ENCODE results near the gene EPAS1. TPM values are rescaled to one million over a fixed set of nuclear protein-coding genes. Genes with fewer than 3 reads are reported as not detected.

EPAS1 gene
- polyA plus RNA-seq, 1 donor from 2014 or later = not detected

DNA sequence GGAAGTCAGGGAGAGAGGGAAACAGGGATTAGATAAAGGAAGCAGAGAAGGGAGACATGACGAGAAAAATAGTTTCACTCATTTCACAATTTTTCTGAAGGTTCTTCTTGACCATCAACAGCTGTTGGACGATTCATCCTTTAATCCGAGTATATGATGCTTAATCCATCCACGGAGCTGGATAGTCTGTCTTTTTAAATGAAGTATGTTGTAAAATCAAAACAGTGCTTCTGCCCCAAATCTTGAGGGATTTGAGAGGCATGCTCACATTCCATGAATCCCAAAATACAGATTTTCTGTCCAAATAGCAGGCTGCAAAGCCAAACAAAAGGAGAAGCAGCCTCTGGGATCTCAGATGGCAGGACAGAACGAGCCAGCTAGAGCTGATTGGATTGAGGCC lies 47.5 kb downstream of the EPAS1 start:
- peaks cover 2% of the 10 kb centered on the region for H3K36me3 Mint-ChIP-seq
- H3K4me1 Mint-ChIP-seq = no peaks in the 10 kb centered on the region
- no peak overlapping the region for H3K4me3 Mint-ChIP-seq
- no peaks in the 10 kb centered on the region for H3K9me3 Mint-ChIP-seq
- peaks cover 9% of the 10 kb centered on the region for H3K27me3 Mint-ChIP-seq
- H3K27ac Mint-ChIP-seq = no peak overlapping the region

- no peaks in the 10 kb centered on the region for H3K9me3 Mint-ChIP-seq
- H3K4me3 Mint-ChIP-seq = no peak overlapping the region
- H3K4me1 Mint-ChIP-seq = peaks cover 0 to under 1% (median 0%) of the 10 kb centered on the region in 3 donors
- H3K27me3 Mint-ChIP-seq = peaks cover 9% of the 10 kb centered on the region
- peaks cover 2% of the 10 kb centered on the region for H3K36me3 Mint-ChIP-seq
- H3K27ac Mint-ChIP-seq = no peak overlapping the region
These were observed 48.6 kb downstream of the EPAS1 start for GRCh38 chr2:46345775-46346174.

DNA sequence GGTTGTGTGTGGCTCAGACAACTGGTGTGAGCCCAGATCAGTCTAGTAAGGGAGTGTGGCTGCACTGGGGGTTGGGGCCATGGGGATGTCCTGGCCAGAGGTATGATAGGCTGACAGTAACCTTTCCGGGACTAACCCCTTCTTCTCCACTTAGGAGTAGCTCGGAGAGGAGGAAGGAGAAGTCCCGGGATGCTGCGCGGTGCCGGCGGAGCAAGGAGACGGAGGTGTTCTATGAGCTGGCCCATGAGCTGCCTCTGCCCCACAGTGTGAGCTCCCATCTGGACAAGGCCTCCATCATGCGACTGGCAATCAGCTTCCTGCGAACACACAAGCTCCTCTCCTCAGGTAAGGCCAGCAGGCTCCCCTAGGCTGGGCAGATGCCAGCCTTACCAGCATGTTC lies 49.5 kb downstream of the EPAS1 start:
- H3K9me3 Mint-ChIP-seq = no peaks in the 10 kb centered on the region
- H3K4me3 Mint-ChIP-seq = no peak overlapping the region
- H3K27me3 Mint-ChIP-seq = peaks cover 15% of the 10 kb centered on the region
- no peaks in the 10 kb centered on the region for H3K36me3 Mint-ChIP-seq
- peaks cover 0 to 7% (median 5%) of the 10 kb centered on the region in 3 donors for H3K4me1 Mint-ChIP-seq
- no peak overlapping the region for H3K27ac Mint-ChIP-seq

GRCh38 chr2:46347648-46348280 lies 50.6 kb downstream of the EPAS1 start:
- Mint-ChIP-seq H3K27me3 (peaks cover 20% of the 10 kb centered on the region), H3K4me1 (peaks cover 3 to 8% (median 7%) of the 10 kb centered on the region in 3 donors), H3K36me3 (no peaks in the 10 kb centered on the region), H3K9me3 (no peaks in the 10 kb centered on the region), H3K4me3 (no peak overlapping the region), H3K27ac (no peak overlapping the region)

DNA sequence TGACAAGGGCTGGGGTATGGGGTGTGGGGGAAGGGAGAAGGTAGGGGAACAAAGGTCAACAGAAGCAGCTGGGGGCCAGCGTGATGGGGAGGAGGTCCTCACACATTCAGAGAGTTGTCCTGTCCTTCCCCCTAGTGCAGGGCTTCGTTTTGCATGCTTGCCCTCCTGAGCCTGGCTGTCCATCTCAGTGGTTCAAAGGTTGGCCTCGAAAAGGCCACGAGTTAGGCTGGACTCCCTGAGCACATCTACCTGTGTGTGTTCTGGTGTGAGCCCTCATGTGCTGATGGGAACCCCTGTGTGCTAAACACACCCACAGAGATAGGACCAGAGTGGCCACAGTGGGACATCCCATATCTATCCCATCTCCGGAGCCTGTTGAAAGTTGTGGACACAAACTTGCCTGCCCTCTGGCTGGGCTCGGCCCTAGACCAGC lies 51.9 kb downstream of the EPAS1 start:
- peaks cover 20% of the 10 kb centered on the region for H3K27me3 Mint-ChIP-seq
- no peak overlapping the region for H3K4me3 Mint-ChIP-seq
- H3K4me1 Mint-ChIP-seq = peaks cover 3 to 8% (median 7%) of the 10 kb centered on the region in 3 donors
- no peaks in the 10 kb centered on the region for H3K36me3 Mint-ChIP-seq
- no peaks in the 10 kb centered on the region for H3K9me3 Mint-ChIP-seq
- H3K27ac Mint-ChIP-seq = no peak overlapping the region

DNA sequence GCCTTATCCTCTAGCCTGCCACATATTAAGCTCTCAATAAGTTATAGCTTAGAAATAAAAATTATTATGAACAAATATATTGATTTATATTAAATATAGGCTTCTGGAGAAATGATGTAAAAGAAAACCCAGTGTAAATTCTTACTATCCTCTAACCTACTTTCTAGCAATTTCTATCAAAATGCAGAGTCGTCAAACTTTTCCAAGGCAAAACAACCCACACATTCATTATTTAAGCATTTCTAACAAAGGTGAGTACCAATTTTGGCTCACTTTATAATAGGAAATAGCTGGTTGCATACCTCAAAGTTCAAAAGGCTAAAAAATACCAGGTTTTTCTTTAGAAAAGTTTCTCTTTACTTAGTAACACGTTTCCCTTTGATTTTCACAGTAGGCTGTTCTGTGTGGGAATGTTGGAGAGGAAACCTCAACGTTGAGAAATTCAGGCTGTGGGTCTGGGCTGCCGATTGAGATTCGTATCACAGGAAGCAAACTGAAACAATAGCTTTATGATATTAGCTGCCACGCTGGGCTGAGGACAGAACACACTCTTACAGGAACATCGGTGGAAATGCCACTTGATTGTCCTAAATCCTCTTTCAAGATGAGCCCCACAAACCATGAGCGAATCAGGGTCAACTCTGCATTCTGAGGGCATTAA lies 53.0 kb downstream of the EPAS1 start:
- Mint-ChIP-seq H3K4me1 (peaks cover 3 to 8% (median 7%) of the 10 kb centered on the region in 3 donors), H3K36me3 (no peaks in the 10 kb centered on the region), H3K27me3 (peaks cover 20% of the 10 kb centered on the region), H3K4me3 (no peak overlapping the region), H3K27ac (no peak overlapping the region), H3K9me3 (no peaks in the 10 kb centered on the region)

- Mint-ChIP-seq H3K4me3 (peak overlapping the region in 2 of 4 donors; percentile 42 to 79), H3K4me1 (peaks cover 3 to 8% (median 7%) of the 10 kb centered on the region in 3 donors), H3K36me3 (no peaks in the 10 kb centered on the region), H3K27me3 (peaks cover 20% of the 10 kb centered on the region), H3K27ac (no peak overlapping the region), H3K9me3 (no peaks in the 10 kb centered on the region)
These were observed 54.0 kb downstream of the EPAS1 start for GRCh38 chr2:46351098-46351749.

DNA sequence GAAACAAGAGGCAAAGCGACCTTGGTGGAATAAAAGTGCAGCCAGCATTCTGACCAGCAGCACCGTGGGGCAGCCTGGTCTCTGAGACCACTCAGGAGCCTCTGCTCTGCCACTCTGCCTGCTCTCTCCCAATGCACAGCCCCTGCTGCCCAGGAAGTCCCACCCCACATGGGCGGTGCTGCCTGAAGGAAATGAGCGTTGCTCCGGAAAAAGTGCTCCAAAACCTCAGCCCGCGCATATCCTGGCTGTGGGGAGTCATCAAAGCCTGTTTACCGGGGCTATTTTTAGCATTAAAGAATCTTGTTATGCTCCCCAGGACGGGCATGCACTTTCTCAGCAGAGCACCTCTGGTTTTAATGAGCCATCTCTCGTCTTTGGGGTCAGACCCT lies 54.5 kb downstream of the EPAS1 start:
- Mint-ChIP-seq H3K9me3 (no peaks in the 10 kb centered on the region), H3K27me3 (peaks cover 17% of the 10 kb centered on the region), H3K4me1 (peaks cover 3 to 8% (median 7%) of the 10 kb centered on the region in 3 donors), H3K4me3 (peak overlapping the region in 3 of 4 donors; percentile 42 to 79 (median 50)), H3K36me3 (no peaks in the 10 kb centered on the region), H3K27ac (no peak overlapping the region)

- no peaks in the 10 kb centered on the region for H3K9me3 Mint-ChIP-seq
- no peak overlapping the region for H3K27ac Mint-ChIP-seq
- no peak overlapping the region for H3K4me3 Mint-ChIP-seq
- H3K36me3 Mint-ChIP-seq = no peaks in the 10 kb centered on the region
- peaks cover 17% of the 10 kb centered on the region for H3K27me3 Mint-ChIP-seq
- H3K4me1 Mint-ChIP-seq = peaks cover 3 to 8% (median 7%) of the 10 kb centered on the region in 3 donors
These were observed 55.4 kb downstream of the EPAS1 start for GRCh38 chr2:46352621-46353020.

DNA sequence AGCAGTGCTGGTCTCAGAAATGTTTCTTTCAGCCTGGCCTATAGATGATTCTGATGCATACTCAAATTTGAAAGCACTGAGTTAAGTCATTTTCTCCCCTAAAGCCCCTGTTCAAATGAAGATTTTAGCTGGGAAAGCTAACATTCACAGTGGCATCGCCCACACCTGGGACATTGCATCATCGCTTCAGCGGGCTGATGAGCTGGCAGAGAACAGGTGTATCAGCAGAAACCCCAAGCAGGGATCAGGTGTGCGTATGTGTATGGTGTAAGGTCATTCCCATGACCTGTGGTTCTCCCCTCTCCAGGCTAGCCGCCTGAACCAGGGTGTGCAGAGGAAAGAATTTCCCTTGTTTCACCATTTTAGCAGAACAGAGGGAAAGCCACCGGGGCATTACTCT lies 56.3 kb downstream of the EPAS1 start:
- Mint-ChIP-seq H3K9me3 (no peaks in the 10 kb centered on the region), H3K27ac (no peak overlapping the region), H3K36me3 (no peaks in the 10 kb centered on the region), H3K27me3 (peaks cover 17% of the 10 kb centered on the region), H3K4me3 (no peak overlapping the region), H3K4me1 (peaks cover 3 to 8% (median 7%) of the 10 kb centered on the region in 3 donors)

DNA sequence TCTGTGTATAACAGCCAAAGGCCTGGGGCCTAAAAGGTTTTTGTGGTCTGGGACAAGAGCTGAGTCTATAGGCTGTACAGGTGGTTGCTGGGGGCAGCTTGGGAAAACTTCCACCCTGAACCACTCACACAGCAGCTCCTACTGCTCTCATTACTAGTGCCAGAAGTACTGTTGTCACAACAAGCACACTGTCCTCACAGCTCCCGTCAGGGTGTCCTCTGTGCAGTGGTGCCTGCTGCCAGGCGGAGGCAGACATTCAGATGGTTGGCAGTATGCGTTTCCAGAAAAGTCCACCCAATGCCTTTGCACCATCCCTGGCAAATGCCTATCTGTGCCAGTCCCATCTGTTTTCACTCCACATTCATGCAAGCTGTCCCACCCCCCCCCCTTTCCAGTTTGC lies 58.5 kb downstream of the EPAS1 start:
- peaks cover 6 to 8% (median 6%) of the 10 kb centered on the region in 3 donors for H3K4me1 Mint-ChIP-seq
- no peak overlapping the region for H3K27ac Mint-ChIP-seq

DNA sequence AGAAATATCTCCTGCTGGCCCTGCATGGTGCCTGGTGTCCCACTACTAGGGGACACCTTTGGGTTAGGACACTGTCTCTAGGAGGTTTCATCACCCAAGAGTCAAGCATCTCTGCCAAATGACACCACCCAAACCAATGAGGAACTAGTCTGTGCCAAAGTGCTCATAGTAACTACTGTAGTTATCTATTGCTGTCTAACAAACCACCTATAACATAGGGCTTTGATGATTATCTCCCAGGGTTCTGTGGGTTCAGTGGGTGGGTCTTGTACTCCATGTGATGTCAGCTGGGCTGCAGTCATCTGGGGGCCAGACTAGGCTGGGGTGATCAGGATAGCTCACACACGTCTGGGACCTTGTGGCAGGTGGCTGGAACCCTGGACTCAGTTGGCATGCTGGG lies 59.8 kb downstream of the EPAS1 start:
- no peak overlapping the region for H3K27ac Mint-ChIP-seq
- H3K9me3 Mint-ChIP-seq = no peaks in the 10 kb centered on the region
- no peak overlapping the region for H3K4me3 Mint-ChIP-seq
- H3K27me3 Mint-ChIP-seq = peaks cover 7% of the 10 kb centered on the region
- no peaks in the 10 kb centered on the region for H3K36me3 Mint-ChIP-seq
- H3K4me1 Mint-ChIP-seq = peaks cover 0 to 6% (median 3%) of the 10 kb centered on the region in 3 donors

More for the DNA sequence above, 58.5 kb downstream of the EPAS1 start:
- peaks cover 17% of the 10 kb centered on the region for H3K27me3 Mint-ChIP-seq
- H3K4me3 Mint-ChIP-seq = no peak overlapping the region
- H3K36me3 Mint-ChIP-seq = no peaks in the 10 kb centered on the region
- no peaks in the 10 kb centered on the region for H3K9me3 Mint-ChIP-seq

DNA sequence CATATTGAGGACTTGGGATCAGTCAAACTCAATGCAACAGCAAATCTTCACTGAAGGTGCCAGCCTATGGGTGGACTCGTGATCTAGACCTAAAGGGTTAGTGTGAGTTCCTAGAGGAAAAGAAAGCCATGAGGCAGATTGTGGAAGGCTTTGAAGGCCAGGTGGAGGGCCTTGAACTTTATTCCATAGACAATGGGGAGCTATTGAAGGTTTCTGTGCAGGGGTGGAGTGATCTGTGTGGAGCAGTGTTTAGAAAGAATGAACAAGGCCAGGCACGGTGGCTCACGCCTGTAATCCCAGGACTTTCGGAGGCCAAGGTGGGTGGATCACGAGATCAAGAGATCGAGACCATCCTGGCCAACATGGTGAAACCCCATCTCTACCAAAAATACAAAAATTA lies 61.5 kb downstream of the EPAS1 start:
- H3K4me3 Mint-ChIP-seq = no peak overlapping the region
- H3K36me3 Mint-ChIP-seq = no peaks in the 10 kb centered on the region
- H3K27ac Mint-ChIP-seq = no peak overlapping the region
- peaks cover 0 to 2% (median 0%) of the 10 kb centered on the region in 3 donors for H3K4me1 Mint-ChIP-seq
- no peaks in the 10 kb centered on the region for H3K9me3 Mint-ChIP-seq
- H3K27me3 Mint-ChIP-seq = peaks cover 3% of the 10 kb centered on the region

GRCh38 chr2:46360303-46360702 lies 63.1 kb downstream of the EPAS1 start:
- Mint-ChIP-seq H3K36me3 (no peaks in the 10 kb centered on the region), H3K4me3 (no peak overlapping the region), H3K27ac (no peak overlapping the region)

DNA sequence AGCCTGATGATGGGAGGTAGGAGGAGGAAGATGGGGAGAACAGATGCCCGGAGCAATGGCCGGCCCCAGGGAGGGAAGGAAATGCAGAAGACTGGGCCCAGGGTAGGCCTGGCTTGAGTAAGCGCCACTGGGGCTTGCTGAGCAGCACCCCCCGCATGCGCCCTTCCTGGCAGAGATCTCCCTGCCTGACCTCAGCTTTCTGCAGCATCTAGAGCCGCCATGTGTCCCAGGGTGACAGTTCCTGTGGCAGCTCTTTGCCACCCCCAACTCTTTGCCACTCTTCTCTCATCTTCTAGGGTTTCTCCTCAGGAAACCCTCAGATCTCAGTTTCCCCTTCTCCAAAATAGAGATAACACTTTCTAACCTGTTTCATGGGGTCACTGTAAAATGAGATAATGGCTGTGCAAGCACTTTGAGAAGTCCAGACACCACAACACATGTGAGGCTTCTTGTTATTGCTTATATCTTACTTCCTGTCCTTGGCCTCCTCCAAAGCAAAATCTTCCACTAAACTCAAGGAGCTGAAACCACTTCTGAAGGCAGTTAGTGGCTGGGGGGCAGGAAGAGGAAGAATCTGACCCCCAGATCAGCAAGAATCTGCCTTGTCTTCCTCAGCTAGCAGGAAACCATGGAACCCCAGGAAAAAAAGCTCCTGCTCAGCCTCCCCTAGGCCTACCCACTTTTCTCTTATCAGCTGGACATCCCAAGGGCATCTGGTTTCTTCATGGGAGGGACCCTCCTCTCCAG lies 64.9 kb downstream of the EPAS1 start:
- Mint-ChIP-seq H3K4me3 (no peak overlapping the region), H3K4me1 (peaks cover 0 to 4% (median 4%) of the 10 kb centered on the region in 3 donors), H3K27me3 (peaks cover 5% of the 10 kb centered on the region), H3K36me3 (no peaks in the 10 kb centered on the region), H3K9me3 (no peaks in the 10 kb centered on the region), H3K27ac (no peak overlapping the region)

More at GRCh38 chr2:46360303-46360702, 63.1 kb downstream of the EPAS1 start:
- H3K27me3 Mint-ChIP-seq = peaks cover 3% of the 10 kb centered on the region
- no peaks in the 10 kb centered on the region for H3K9me3 Mint-ChIP-seq
- H3K4me1 Mint-ChIP-seq = peaks cover 0 to 4% (median 4%) of the 10 kb centered on the region in 3 donors

Data from IgD-negative memory B cell (primary cell).